LNCaP clone FGC (cell line): ENCODE measurements around the gene DDX25.

Experiments used
- DNase-seq: peaks from one replicate; pipeline ENCODE4 v3.0.0-alpha.2; 2011; ENCODE audit warnings: low read depth
- H3K4me3 ChIP-seq: 2 replicates; pipeline ENCODE4 v1.5.1; 2011; ENCODE audit warnings: mild to moderate bottlenecking, low read depth, low read length, control low read depth
- CTCF ChIP-seq: IDR thresholded peaks from 2 replicates; pipeline ENCODE4 v1.5.1; 2012; ENCODE audit warnings: mild to moderate bottlenecking; ENCODE audit not compliant: control insufficient read depth, insufficient read depth; ENCODE audit errors: extremely low read depth

Gene DDX25

GRCh38 chr11:125959931-125960330 lies 55.6 kb downstream of the DDX25 start:
- no peak for DNase-seq
- H3K4me3 ChIP-seq, result no peak overlapping the region
- TF ChIP-seq CTCF, result no peak

- H3K4me3 ChIP-seq, result no peak overlapping the region
- TF ChIP-seq CTCF, result no peak
- no peak for DNase-seq
These were observed 56.5 kb downstream of the DDX25 start for GRCh38 chr11:125960771-125961170.

- no peak for TF ChIP-seq CTCF
- DNase-seq, result no peak
- no peak overlapping the region for H3K4me3 ChIP-seq
These were observed 63.2 kb downstream of the DDX25 start for GRCh38 chr11:125967515-125967914.

GRCh38 chr11:125968354-125968753 lies 64.0 kb downstream of the DDX25 start:
- no peak overlapping the region for H3K4me3 ChIP-seq
- no peak for TF ChIP-seq CTCF
- no peak for DNase-seq

GRCh38 chr11:125971618-125972017 lies 67.3 kb downstream of the DDX25 start:
- DNase-seq, result no peak
- TF ChIP-seq CTCF, result no peak
- no peak overlapping the region for H3K4me3 ChIP-seq

- no peak for DNase-seq
- H3K4me3 ChIP-seq, result no peak overlapping the region
- no peak for TF ChIP-seq CTCF
These were observed 70.0 kb downstream of the DDX25 start for GRCh38 chr11:125974284-125974683.

GRCh38 chr11:125975634-125976033 lies 71.3 kb downstream of the DDX25 start:
- no peak for TF ChIP-seq CTCF
- no peak overlapping the region for H3K4me3 ChIP-seq
- no peak for DNase-seq
